HG03139 (cell line): Measurements from ENCODE around the gene RIPOR2.
A peak's percentile ranks its signal among the peaks of the same experiment; 100 is the strongest.

ENCODE experiments used
- ATAC-seq: cut with Tn5 transposase; IDR thresholded peaks from one replicate; pipeline ENCODE4 v1.9.1; 2021; ENCODE audit not compliant: unreplicated experiment

The RIPOR2 gene

DNA sequence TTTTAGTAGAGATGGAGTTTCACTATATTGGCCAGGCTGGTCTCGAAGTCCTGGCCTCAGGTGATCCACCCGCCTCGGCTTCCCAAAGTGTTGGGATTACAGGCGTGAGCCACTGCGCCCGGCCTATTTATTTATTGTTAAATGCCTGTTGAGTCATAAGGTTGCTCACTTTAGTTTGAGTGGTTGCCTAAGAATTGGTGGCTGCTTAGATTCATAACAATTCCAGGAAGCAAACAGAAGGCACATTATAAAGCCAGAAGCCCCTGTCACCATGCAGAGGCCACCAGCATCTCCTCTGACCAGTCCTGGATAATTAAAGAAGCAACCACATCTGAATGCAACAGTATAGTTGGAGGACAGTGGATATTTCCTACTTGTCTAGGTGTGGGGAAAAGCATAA lies 113.1 kb downstream of the RIPOR2 start:
- no peak for ATAC-seq

DNA sequence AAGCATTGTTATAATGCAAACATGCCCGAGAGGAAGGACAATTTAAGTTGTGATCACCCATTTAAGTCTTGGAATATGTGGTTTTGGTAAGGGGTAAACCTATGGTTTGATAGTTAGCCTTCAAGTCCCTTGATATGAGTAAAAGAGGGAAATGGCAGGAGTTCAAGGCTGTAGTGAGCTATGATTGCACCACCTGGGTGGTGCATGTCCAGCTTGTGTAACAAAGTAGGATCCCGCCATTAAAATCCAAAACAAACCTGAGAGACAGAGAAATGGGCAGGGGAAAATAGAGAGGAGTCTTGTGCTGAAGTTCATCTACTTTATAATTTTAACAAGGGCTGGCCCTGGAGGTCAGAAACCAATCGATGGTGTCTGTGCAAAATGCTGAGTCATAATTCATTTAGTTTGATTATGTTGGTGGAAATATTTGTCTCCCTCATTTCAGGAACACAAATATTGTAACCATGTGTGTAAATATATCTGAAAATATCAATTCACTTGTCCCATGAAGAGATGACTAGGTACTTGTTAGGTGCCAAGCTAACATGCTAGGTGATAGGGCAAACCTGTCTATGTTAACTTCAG lies 113.8 kb downstream of the RIPOR2 start:
- ATAC-seq, result no peak

DNA sequence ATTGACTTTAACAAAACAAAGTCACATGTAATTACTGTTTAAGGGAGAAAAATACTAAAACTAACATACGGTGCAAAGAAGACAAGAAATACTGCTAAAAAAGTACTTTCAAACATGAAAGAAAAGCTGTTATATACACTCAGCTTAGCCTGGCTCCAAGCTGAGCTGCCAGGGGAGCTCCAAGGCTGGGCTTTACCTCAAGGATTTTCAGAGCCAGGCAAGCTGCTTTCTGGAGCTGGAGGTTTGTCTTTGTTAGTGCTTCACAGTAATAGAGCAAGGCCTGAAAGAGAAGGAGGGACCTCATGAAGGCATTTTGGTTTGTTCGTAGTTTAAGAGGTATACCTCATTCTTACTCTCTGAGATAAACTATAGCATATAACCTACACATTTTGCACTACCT lies 117.4 kb downstream of the RIPOR2 start:
- no peak for ATAC-seq

GRCh38 chr6:24809728-24810127 lies 126.0 kb downstream of the RIPOR2 start:
- no peak for ATAC-seq

DNA sequence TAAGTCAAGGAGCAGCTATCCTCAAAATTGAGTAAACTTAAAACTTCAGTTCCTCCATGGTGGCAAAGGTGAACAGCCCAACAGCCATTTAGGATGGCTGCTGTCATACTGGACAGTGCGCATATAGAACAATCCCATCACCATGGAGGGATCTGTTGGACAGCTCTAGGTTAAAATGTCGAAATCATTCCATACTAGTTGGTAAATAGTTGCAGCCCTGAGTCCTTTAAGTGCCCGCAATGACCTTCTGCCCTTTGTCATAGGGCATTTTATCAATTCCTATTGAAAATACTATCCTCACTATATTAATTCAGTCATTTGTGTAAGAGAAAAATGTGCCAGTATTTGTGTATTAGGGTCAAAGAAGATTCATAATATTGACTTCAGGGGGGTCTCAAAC lies 128.2 kb downstream of the RIPOR2 start:
- ATAC-seq, result no peak

DNA sequence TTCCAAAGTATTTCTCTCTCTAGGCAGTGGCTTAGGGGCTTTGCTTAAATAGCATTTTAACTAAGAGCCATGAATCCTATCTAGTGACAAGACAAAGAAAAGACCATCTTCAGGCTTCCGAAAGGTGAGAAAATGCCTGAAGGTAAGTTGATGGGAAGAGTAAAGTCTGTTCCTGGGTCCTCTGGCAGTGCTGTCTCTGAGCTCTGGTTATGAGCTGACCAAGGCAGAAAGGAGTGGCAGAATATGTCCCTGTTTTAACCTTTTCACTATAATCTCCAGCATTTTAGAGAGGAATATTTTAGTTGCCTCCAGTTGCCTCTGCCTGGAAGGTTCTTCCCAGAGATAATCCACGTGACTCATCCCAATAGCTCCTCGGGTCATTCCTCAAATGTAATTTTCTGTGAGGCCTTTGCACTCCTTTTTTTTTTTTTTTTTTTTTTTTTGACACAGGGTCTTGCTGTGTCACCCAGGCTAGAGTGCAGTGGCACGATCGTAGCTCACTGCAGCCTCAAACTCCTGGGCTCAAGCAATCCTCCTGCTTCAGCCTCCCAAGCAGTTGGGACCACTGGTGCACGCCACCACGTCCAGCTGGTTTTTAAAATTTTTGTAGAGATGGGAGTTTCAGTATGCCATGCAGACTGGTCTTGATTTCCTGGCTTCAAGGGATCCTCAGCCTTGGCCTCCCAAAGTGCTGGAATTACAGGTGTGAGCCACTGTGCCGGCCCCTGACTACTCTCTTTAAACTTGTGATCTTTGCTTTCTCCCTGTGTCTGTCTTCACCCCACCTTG lies 133.3 kb downstream of the RIPOR2 start:
- ATAC-seq, result no peak

DNA sequence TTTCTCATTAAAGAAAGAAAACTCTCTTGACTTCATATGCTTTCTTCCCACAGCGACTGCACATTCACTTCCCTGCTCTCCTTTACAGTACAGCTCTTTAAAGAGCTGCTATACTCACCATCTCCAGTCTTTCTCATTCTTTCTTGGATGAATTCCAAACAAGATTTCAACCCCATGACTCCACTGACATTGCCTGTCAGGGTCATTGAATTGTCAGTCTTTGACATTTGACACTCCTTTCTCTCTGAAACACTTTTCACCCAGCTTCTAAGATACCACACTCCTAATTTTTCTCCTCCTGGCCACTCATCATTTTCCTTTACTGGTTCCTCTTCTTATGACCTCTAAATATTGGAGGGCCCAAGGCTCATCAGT lies 136.2 kb downstream of the RIPOR2 start:
- ATAC-seq, result no peak

DNA sequence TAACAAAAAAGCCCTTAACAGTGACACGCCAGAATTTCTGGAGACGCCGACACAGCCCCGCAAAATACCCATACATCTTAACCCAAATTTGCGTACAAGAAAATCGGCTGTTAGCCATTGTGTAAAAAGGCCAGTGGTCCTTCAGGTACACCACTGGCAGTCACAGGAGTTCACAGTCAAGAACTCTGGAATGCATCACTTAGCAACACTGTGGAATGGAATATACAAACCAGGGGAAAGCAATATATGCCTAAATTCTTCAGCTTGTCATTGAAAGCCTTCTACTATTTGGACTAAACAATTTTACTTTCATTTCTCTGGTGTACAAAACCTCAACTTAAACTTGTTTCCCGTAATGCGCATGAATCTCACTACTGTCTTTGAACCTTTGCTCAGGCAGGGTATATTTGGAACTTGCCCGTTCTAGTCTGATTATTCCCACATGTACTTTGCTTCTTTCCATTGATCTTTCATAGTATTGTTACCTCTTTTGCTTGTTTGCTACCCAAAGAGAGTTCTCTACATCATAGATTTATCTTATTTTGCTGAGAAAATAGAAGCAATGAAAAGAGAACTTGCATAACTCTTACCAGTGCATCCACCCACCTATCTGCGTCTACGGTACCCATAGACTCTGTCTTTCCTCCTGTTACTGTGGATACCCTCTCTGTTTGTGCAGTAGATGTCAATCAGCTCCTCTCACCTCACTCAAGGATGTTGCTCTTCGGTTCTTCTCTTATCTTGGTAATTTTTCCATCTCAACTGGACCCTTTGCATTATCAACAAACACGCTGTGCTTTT lies 136.8 kb downstream of the RIPOR2 start, which contains the start of gene ARMH2:
Gene ARMH2 (minus strand): TSS at position 178 of the 801 bp plus-strand sequence. CDS start 60 bp downstream, at position 118.
- ATAC-seq, result no peak

- no peak for ATAC-seq
Measured at GRCh38 chr6:24797596-24798216, 138.1 kb downstream of the RIPOR2 start.

DNA sequence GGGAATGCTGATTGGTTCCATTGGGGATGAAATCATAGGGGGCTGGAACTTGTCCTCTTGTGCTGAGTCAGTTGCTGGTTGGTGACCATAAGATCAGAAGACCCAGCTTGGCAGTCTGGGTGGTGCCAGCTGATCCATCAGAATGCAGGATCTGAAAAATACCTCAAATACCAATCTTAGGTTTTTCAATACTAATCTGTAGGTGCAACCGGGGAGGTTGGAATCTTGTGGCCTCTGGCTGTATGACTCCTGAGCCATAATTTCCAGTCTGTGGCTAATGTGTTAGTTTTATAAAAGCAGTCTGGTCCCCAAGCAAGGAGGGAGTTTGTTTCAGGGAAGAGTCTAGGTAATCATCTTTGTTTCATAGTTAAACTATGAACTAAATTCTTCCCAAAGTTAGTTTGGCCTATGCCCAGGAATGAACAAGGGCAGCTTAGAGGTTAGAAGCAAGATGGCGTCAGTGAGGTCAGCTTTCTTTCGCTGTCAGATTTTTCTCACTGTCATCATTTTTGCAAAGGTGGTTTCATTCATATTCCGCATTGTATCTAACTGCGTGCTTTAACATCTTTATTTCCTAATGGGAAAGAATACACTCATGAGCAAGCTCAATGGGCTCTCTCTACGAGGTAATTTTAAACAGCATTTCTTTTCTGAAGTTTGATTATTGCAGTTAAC lies 139.0 kb downstream of the RIPOR2 start:
- ATAC-seq, result no peak

DNA sequence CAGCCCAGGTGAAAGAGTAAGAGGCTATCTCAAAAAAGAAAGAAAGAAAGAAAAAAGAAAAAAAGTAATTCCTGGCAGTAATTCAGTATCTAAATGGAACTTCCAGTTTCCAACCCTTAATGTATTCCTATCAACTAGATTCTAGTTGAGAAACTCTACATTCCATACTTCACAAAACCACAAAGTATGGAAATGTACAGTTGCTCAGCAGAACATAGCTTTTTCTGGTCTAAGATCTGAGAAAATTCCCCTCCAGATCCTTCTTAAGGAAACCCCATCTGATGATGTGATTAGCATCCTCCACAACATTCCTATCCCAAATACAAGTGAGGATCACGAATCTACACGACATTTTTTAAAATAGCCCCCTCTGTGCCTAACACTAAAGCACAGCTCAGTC lies 140.7 kb downstream of the RIPOR2 start:
- ATAC-seq, result no peak

GRCh38 chr6:24788031-24788665 lies 147.6 kb downstream of the RIPOR2 start:
- ATAC-seq, result no peak

GRCh38 chr6:24780206-24780605 lies 155.6 kb downstream of the RIPOR2 start:
- no peak for ATAC-seq

DNA sequence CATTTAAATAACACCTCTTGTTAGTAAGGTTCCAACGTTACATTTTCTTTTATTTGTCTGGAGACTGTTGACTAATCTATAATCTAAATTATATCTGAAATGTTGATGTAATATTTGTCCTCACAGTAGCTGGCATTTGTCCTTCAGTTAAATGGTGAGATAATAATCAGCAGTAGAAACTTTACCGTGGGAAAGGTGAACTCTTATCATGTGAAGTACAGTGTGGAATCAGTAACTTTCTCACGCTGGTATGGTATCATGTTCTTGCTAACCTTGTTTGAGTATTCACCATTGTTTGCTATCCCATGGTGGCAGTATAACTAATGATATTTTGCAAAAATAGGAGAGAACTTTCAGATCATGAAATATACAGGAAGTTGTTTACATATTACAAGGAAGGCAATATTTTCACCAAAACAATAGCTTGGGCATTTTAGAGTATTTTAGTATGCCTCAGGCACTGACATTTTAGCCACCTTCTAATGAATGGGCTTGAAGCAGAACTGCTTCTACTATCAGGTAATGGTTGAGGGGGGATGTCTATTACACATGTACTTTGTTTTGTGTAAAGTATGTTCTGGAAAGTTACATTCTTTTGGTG lies 156.2 kb downstream of the RIPOR2 start:
- ATAC-seq, result no peak

DNA sequence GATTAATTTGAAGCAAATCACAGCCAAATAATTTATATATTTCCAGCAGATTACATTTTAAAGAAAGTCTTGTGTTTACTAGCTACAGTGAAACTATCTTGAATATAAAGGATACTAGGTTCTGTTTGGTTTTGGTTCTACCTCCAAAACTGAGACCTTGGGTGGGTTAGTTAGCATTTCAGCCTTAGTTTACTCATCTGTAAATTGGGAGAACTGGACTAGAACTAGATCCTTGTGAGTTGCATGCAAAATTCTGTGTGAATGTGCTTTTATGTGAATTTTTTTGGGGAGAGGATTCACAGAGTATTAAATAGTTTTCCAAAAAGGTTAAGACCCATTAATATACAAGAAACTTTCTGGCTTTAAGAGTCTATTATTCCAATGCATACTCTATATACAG lies 156.9 kb downstream of the RIPOR2 start:
- ATAC-seq, result no peak

GRCh38 chr6:24778121-24778520 lies 157.6 kb downstream of the RIPOR2 start:
- no peak for ATAC-seq

- ATAC-seq, result no peak
Measured at GRCh38 chr6:24777227-24777626, 158.5 kb downstream of the RIPOR2 start.

GRCh38 chr6:24775520-24776058 lies 160.2 kb downstream of the RIPOR2 start:
- no peak for ATAC-seq

GRCh38 chr6:24774696-24775519 lies 160.9 kb downstream of the RIPOR2 start, which contains the start of gene GMNN:
GMNN (plus strand) TSS chr6:24774937; CDS start chr6:24777247, 2,310 bp downstream.
- ATAC-seq, result peak; percentile 89
